ENCODE results near the gene LRRC46. TPM values are rescaled to one million over a fixed set of nuclear protein-coding genes. Genes with fewer than 3 reads are reported as not detected.

LRRC46 gene
- total and polyA plus RNA-seq, 2 of the 13 experiments (the other 11 are each of a cell fraction or from before 2014, with no cell fraction given): 0.09 TPM

GRCh38 chr17:47850692-47851573, 19.5 kb downstream of the LRRC46 start, which contains the start of gene SP6 (continued):
- TF ChIP-seq MBNL3 (CRISPR knock-in tag; conservative IDR thresholded peaks at IDR 0.05) (no peak), ZNF383 (CRISPR knock-in tag; IDR thresholded peaks at IDR 0.05; ENCODE audit: borderline replicate concordance) (no peak), NPAS2 (CRISPR knock-in tag; IDR thresholded peaks at IDR 0.05; ENCODE audit: borderline replicate concordance) (no peak), ZMYM2 (CRISPR knock-in tag; IDR thresholded peaks at IDR 0.05) (no peak), SAP130 (CRISPR knock-in tag; IDR thresholded peaks at IDR 0.05; ENCODE audit: low read depth) (peak; percentile 69), STAT6 (CRISPR knock-in tag; IDR thresholded peaks at IDR 0.05; ENCODE audit: borderline replicate concordance) (no peak), ATRX (CRISPR knock-in tag; IDR thresholded peaks at IDR 0.05; ENCODE audit: borderline replicate concordance) (no peak), PHF5A (CRISPR knock-in tag; IDR thresholded peaks at IDR 0.05; ENCODE audit: low read depth, unreplicated experiment) (peak; percentile 26), ZNF296 (CRISPR knock-in tag; conservative IDR thresholded peaks at IDR 0.05) (no peak), ZNF33A (CRISPR knock-in tag; IDR thresholded peaks at IDR 0.05; ENCODE audit: borderline replicate concordance) (no peak), ZNF552 (CRISPR knock-in tag; IDR thresholded peaks at IDR 0.05; ENCODE audit: borderline replicate concordance) (no peak), PAWR (CRISPR knock-in tag; IDR thresholded peaks at IDR 0.05; ENCODE audit: borderline replicate concordance) (peak; percentile 44; the same call in 1 of the 2 replicates), GATA4 (IDR thresholded peaks at IDR 0.05; ENCODE audit: borderline replicate concordance, low read depth) (no peak), ISL2 (CRISPR knock-in tag; IDR thresholded peaks at IDR 0.05) (peak; percentile 20; the same call in 1 of the 2 replicates), ZNF468 (CRISPR knock-in tag; IDR thresholded peaks at IDR 0.05) (no peak), AHR (CRISPR knock-in tag; IDR thresholded peaks at IDR 0.05) (no peak), RARG (CRISPR knock-in tag; IDR thresholded peaks at IDR 0.05; ENCODE audit: low read depth) (no peak), HMGA1 (CRISPR knock-in tag; conservative IDR thresholded peaks at IDR 0.05) (no peak), ZNF776 (CRISPR knock-in tag; IDR thresholded peaks at IDR 0.05) (0 out of 2 replicates have a peak, but pooled peaks have one; percentile 34), DMAP1 (CRISPR knock-in tag; IDR thresholded peaks at IDR 0.05) (no peak), ZNF773 (CRISPR knock-in tag; IDR thresholded peaks at IDR 0.05; ENCODE audit: borderline replicate concordance) (no peak), PAX8 (CRISPR knock-in tag; IDR thresholded peaks at IDR 0.05; ENCODE audit: borderline replicate concordance) (peak; percentile 48; the same call in 1 of the 2 replicates), ZNF567 (CRISPR knock-in tag; IDR thresholded peaks at IDR 0.05; ENCODE audit: borderline replicate concordance) (no peak), ZNF292 (CRISPR knock-in tag; IDR thresholded peaks at IDR 0.05; ENCODE audit: borderline replicate concordance, low read depth) (0 out of 2 replicates have a peak, but pooled peaks have one; percentile 53), KLF9 (CRISPR knock-in tag; IDR thresholded peaks at IDR 0.05; ENCODE audit: low read depth) (0 out of 2 replicates have a peak, but pooled peaks have one; percentile 63), MAFF (IDR thresholded peaks at IDR 0.05; ENCODE audit: low read depth, low read length) (no peak), NFE2L2 (IDR thresholded peaks at IDR 0.05; ENCODE audit: low read length) (no peak), SALL2 (CRISPR knock-in tag; IDR thresholded peaks at IDR 0.05) (peak; percentile 64; the same call in 1 of the 2 replicates), SKI (IDR thresholded peaks at IDR 0.05; ENCODE audit: partially characterized antibody) (peak; percentile 81), ATF1 (CRISPR knock-in tag; IDR thresholded peaks at IDR 0.05) (no peak)

All from HepG2 (cell line).